ENCODE results near the gene COQ10A. TPM values are rescaled to one million over a fixed set of nuclear protein-coding genes. Genes with fewer than 3 reads are reported as not detected.

COQ10A gene
- total RNA-seq, 4 donors from 2014 or later, result 1.6 to 9.5 (median 4.1) TPM

GRCh38 chr12:56252649-56253048 lies 14.1 kb upstream of the COQ10A start:
- Histone ChIP-seq H3K27me3 (no peaks in the 10 kb centered on the region), H3K4me3 (no peak overlapping the region), H3K27ac (no peak overlapping the region), H3K4me1 (peaks cover 15 to 21% (median 16%) of the 10 kb centered on the region in 3 donors), H3K36me3 (peaks cover 40 to 95% (median 66%) of the 10 kb centered on the region in 3 donors), H3K9me3 (no peaks in the 10 kb centered on the region)
- no peak for TF ChIP-seq POLR2A (IDR thresholded peaks at IDR 0.05)
- TF ChIP-seq, protein P1, sequence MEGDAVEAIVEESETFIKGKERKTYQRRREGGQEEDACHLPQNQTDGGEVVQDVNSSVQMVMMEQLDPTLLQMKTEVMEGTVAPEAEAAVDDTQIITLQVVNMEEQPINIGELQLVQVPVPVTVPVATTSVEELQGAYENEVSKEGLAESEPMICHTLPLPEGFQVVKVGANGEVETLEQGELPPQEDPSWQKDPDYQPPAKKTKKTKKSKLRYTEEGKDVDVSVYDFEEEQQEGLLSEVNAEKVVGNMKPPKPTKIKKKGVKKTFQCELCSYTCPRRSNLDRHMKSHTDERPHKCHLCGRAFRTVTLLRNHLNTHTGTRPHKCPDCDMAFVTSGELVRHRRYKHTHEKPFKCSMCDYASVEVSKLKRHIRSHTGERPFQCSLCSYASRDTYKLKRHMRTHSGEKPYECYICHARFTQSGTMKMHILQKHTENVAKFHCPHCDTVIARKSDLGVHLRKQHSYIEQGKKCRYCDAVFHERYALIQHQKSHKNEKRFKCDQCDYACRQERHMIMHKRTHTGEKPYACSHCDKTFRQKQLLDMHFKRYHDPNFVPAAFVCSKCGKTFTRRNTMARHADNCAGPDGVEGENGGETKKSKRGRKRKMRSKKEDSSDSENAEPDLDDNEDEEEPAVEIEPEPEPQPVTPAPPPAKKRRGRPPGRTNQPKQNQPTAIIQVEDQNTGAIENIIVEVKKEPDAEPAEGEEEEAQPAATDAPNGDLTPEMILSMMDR (IDR thresholded peaks at IDR 0.05), result no peak
- no peak for DNase-seq
- intact Hi-C loops (cut with DNase I), result no loop called here
- 75 to 100% methylated on average over 2 to 3 of the region's 3 CpGs for WGBS, 2 donors

- Histone ChIP-seq H3K4me1 (peaks cover 15 to 22% (median 16%) of the 10 kb centered on the region in 3 donors), H3K27me3 (no peaks in the 10 kb centered on the region), H3K27ac (no peak overlapping the region), H3K9me3 (no peaks in the 10 kb centered on the region), H3K4me3 (no peak overlapping the region), H3K36me3 (peaks cover 38 to 90% (median 62%) of the 10 kb centered on the region in 3 donors)
- TF ChIP-seq, protein P1 (IDR thresholded peaks at IDR 0.05), result no peak
- no peak for TF ChIP-seq POLR2A (IDR thresholded peaks at IDR 0.05)
- no peak for DNase-seq
- intact Hi-C loops (cut with DNase I), result no loop called here
- WGBS, 2 donors, result 87 to 95% methylated on average over 3 to 10 of the region's 11 CpGs
Measured at GRCh38 chr12:56253091-56253490, 13.7 kb upstream of the COQ10A start.

- H3K4me1 ChIP-seq, result peaks cover 15 to 31% (median 24%) of the 10 kb centered on the region in 3 donors
- H3K4me3 ChIP-seq, result no peak overlapping the region
- H3K27me3 ChIP-seq, result no peaks in the 10 kb centered on the region
- no peak overlapping the region for H3K27ac ChIP-seq
- intact Hi-C loops (cut with DNase I), result no loop called here
- H3K9me3 ChIP-seq, result no peaks in the 10 kb centered on the region
- 62 to 75% methylated on average over 2 to 5 of the region's 7 CpGs for WGBS, 2 donors
- TF ChIP-seq POLR2A (IDR thresholded peaks at IDR 0.05), result no peak
- TF ChIP-seq, protein P1 (IDR thresholded peaks at IDR 0.05), result no peak
- peaks cover 30 to 64% (median 48%) of the 10 kb centered on the region in 3 donors for H3K36me3 ChIP-seq
- DNase-seq, result no peak
Measured at GRCh38 chr12:56255671-56256070, 11.1 kb upstream of the COQ10A start.

- H3K4me3 ChIP-seq, result peak overlapping the region in 2 of 4 donors; percentile 74 to 90
- H3K27ac ChIP-seq, result peak overlapping the region in 2 of 4 donors; percentile 93 to 96
- TF ChIP-seq, protein P1 (IDR thresholded peaks at IDR 0.05), result no peak
- no peak for TF ChIP-seq POLR2A (IDR thresholded peaks at IDR 0.05)
- H3K36me3 ChIP-seq, result peaks cover 30 to 57% (median 43%) of the 10 kb centered on the region in 3 donors
- intact Hi-C loops (cut with DNase I), result no loop called here
- no peak for DNase-seq
- WGBS, 2 donors, result 28 to 54% methylated on average over 3 of the region's 4 CpGs
- H3K27me3 ChIP-seq, result no peaks in the 10 kb centered on the region
- peaks cover 15 to 32% (median 24%) of the 10 kb centered on the region in 3 donors for H3K4me1 ChIP-seq
- H3K9me3 ChIP-seq, result no peaks in the 10 kb centered on the region
Measured at GRCh38 chr12:56256326-56256960, 10.3 kb upstream of the COQ10A start.

- TF ChIP-seq POLR2A (IDR thresholded peaks at IDR 0.05), result no peak
- TF ChIP-seq, protein P1 (IDR thresholded peaks at IDR 0.05), result no peak
Measured at GRCh38 chr12:56257071-56257470, 9.7 kb upstream of the COQ10A start.

More at GRCh38 chr12:56257071-56257470, 9.7 kb upstream of the COQ10A start:
- Histone ChIP-seq H3K36me3 (peaks cover 27 to 50% (median 39%) of the 10 kb centered on the region in 3 donors), H3K4me1 (peaks cover 15 to 38% (median 24%) of the 10 kb centered on the region in 3 donors), H3K27ac (peak overlapping the region; percentile 89 to 96 (median 94)), H3K4me3 (peak overlapping the region; percentile 74 to 90 (median 82)), H3K9me3 (no peaks in the 10 kb centered on the region), H3K27me3 (no peaks in the 10 kb centered on the region)
- DNase-seq, result no peak
- intact Hi-C loops (cut with DNase I), result no loop called here
- WGBS, 2 donors, result 49 to 100% methylated on average over 1 to 6 of the region's 8 CpGs
